Neuronal stem cell (in vitro differentiated cells): ENCODE measurements around the gene MMP17.
A peak's percentile ranks its signal among the peaks of the same experiment; 100 is the strongest.

Experiments
- DNase-seq: peaks from one replicate; pipeline ENCODE4 v3.0.0-alpha.2; 2013; ENCODE audit warnings: low spot score
- H2AFZ ChIP-seq: one replicate; pipeline ENCODE4 v1.6.1; 2013; ENCODE audit warnings: mild to moderate bottlenecking, low read length, inconsistent platforms
- H2AK5ac ChIP-seq: 2 replicates; pipeline ENCODE4 v1.6.1; 2013; ENCODE audit warnings: low read depth, mild to moderate bottlenecking, inconsistent platforms, low read length, moderate library complexity, mixed read lengths
- H2BK120ac ChIP-seq: 2 replicates; pipeline ENCODE4 v1.6.1; 2013; ENCODE audit warnings: low read depth, mild to moderate bottlenecking, inconsistent platforms, low read length, moderate library complexity, mixed read lengths
- H2BK12ac ChIP-seq: one replicate; pipeline ENCODE4 v1.6.1; 2013; ENCODE audit warnings: low read length, inconsistent platforms
- H2BK15ac ChIP-seq: 2 replicates; pipeline ENCODE4 v1.6.1; 2013; ENCODE audit warnings: mild to moderate bottlenecking, low read length, inconsistent platforms, mixed read lengths
- H2BK5ac ChIP-seq: one replicate; pipeline ENCODE4 v1.6.1; 2013; ENCODE audit warnings: inconsistent platforms, mild to moderate bottlenecking, low read length, moderate library complexity
- H3K14ac ChIP-seq: one replicate; pipeline ENCODE4 v1.6.1; 2013; ENCODE audit warnings: low read length, inconsistent platforms
- H3K18ac ChIP-seq: 2 replicates; pipeline ENCODE4 v1.6.1; 2013; ENCODE audit warnings: low read length, inconsistent platforms
- H3K23ac ChIP-seq: 2 replicates; pipeline ENCODE4 v1.6.1; 2013; ENCODE audit warnings: low read depth, mild to moderate bottlenecking, mixed read lengths, low read length, inconsistent platforms; ENCODE audit not compliant: poor library complexity
- H3K27ac ChIP-seq: replicated peaks from 3 replicates; pipeline ENCODE4 v1.5.1; 2013; ENCODE audit warnings: low read length, inconsistent platforms
- H3K27me3 ChIP-seq, 3 experiments: 2 replicates each; pipeline ENCODE4 v1.6.1; 2013; ENCODE audit warnings: low read length in 3 of 3, mild to moderate bottlenecking in 2 of 3, inconsistent platforms in 1 of 3, low read depth in 1 of 3, mixed read lengths in 1 of 3, moderate library complexity in 1 of 3; ENCODE audit not compliant: control insufficient read depth in 3 of 3, insufficient read depth in 3 of 3
- H3K36me3 ChIP-seq, 2 donors: replicated peaks in 1 of 2; 2 replicates each; pipeline ENCODE4 v1.6.1; 2013; ENCODE audit warnings: low read length in 2 of 2; ENCODE audit not compliant: control insufficient read depth in 2 of 2, insufficient read depth in 2 of 2
- H3K4ac ChIP-seq: 2 replicates; pipeline ENCODE4 v1.6.1; 2013; ENCODE audit warnings: inconsistent platforms, mild to moderate bottlenecking, low read length, moderate library complexity
- H3K4me1 ChIP-seq, 2 donors: 1 replicate in 1 of 2; 2 replicates in 1 of 2; pipeline ENCODE4 v1.6.1; 2013; ENCODE audit warnings: low read length in 2 of 2, low read depth in 1 of 2; ENCODE audit not compliant: control insufficient read depth in 2 of 2, insufficient read depth in 1 of 2
- H3K4me2 ChIP-seq: one replicate; pipeline ENCODE4 v1.6.1; 2013; ENCODE audit warnings: mild to moderate bottlenecking, low read length, inconsistent platforms; ENCODE audit not compliant: insufficient read depth, poor library complexity, severe bottlenecking
- H3K4me3 ChIP-seq, 2 donors: 2 replicates each; pipeline ENCODE4 v1.5.1; 2013; ENCODE audit warnings: low read length in 2 of 2, mild to moderate bottlenecking in 2 of 2, inconsistent platforms in 1 of 2, moderate library complexity in 1 of 2
- H3K79me1 ChIP-seq: one replicate; pipeline ENCODE4 v1.6.1; 2013; ENCODE audit warnings: low read depth, mild to moderate bottlenecking, inconsistent platforms, low read length, moderate library complexity
- H3K9ac ChIP-seq: one replicate; pipeline ENCODE4 v1.6.1; 2013; ENCODE audit warnings: mild to moderate bottlenecking, low read depth, low read length, inconsistent platforms; ENCODE audit not compliant: poor library complexity
- H3K9me3 ChIP-seq, 2 donors: replicated peaks in 1 of 2; 2 replicates each; pipeline versions ENCODE3 to v1.6.1; 2013; ENCODE audit warnings: low read length in 2 of 2, mild to moderate bottlenecking in 2 of 2, inconsistent platforms in 1 of 2, low read depth in 1 of 2, mixed read lengths in 1 of 2, moderate library complexity in 1 of 2; ENCODE audit not compliant: control insufficient read depth in 2 of 2, insufficient read depth in 1 of 2
- H4K8ac ChIP-seq: one replicate; pipeline ENCODE4 v1.6.1; 2013; ENCODE audit warnings: low read depth, mild to moderate bottlenecking, inconsistent platforms, low read length, moderate library complexity
- H4K91ac ChIP-seq: one replicate; pipeline ENCODE4 v1.6.1; 2013; ENCODE audit warnings: low read length, low read depth, mild to moderate bottlenecking, inconsistent platforms; ENCODE audit not compliant: poor library complexity
- WGBS, 2 donors: extraction: QIAGEN DNeasy Blood & Tissue Kit; methylation state at CpG; one replicate each; pipeline ENCODE4 v1.1.7; 2013; ENCODE audit warnings: missing lambda C conversion rate in 2 of 2, mixed read lengths in 1 of 2; ENCODE audit not compliant: insufficient read length in 2 of 2, insufficient replicate concordance in 1 of 2; ENCODE audit errors: extremely low coverage in 2 of 2; 5-methylcytosine and 5-hydroxymethylcytosine counted together

Gene MMP17

DNA sequence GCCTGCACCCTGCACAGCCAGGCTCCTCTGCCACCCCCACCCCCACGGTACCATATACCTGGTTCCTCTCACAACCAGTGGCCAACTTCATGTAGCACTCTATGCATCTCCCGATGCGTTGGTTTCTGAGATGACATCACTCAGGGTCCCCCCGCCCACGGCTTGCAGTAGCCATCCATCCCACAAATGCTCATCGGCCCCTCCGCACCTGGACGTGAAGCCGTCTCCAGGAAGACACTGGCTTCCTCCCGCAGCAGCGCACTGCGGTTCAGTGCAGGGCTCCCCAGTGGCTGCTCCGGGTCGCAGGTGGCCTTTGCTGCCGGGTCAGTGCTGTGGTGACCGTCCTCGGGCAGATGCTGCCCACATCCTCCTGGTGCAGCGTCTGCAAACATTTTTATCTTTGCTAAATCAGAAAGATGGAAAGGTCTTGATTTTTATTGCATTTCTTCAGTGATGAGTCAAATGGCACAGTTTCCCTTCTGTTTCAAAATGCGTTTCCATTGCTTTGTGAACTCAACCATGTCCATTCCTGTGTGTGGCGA lies 27.5 kb upstream of the MMP17 start:
- Histone ChIP-seq H3K14ac (peak overlapping the region; percentile 26), H2AFZ (no peak overlapping the region), H3K27me3 (no peaks in the 10 kb centered on the region), H3K79me1 (no peaks in the 10 kb centered on the region), H4K91ac (no peak overlapping the region), H2BK12ac (no peak overlapping the region), H3K27ac (no peak overlapping the region), H3K4me3 (no peak overlapping the region), H3K36me3 (peaks cover 20 to 62% of the 10 kb centered on the region in 2 donors), H2BK5ac (no peak overlapping the region), H2BK120ac (no peak overlapping the region), H3K4me2 (no peak overlapping the region), H3K4me1 (peaks cover under 1 to 2% of the 10 kb centered on the region in 2 donors), H3K23ac (no peak overlapping the region), H3K9me3 (peaks cover 0 to 3% of the 10 kb centered on the region in 2 donors), H3K9ac (no peak overlapping the region), H2BK15ac (no peak overlapping the region), H2AK5ac (no peak overlapping the region), H3K18ac (no peak overlapping the region), H3K4ac (no peak overlapping the region), H4K8ac (no peak overlapping the region)
- no peak for DNase-seq
- WGBS, 2 donors, result no CpG with 5 or more reads among the region's 20 CpGs

DNA sequence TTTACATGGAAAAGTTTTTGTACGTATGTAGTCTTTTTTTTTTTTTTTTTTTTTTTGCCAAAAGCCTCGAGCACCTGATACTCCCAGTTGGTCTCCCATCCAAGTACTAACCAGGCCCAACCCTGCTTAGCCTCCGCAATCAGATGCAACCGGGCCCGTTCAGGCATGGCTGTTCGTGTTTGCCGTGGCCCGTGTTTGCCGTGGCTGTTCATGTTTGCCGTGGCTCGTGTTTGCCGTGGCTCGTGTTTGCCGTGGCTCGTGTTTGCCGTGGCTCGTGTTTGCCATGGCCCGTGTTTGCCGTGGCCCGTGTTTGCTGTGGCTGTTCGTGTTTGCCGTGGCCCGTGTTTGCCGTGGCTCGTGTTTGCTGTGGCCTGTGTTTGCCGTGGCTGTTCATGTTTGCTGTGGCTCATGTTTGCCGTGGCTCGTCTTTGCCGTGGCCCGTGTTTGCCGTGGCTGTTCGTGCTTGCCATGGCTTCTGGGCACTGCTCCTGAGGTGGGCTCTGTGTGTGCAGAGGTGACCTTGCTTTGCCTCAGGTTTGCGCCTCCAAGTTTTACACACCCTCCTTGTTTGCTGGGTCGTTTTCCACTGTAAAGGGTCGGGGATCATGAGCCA lies 26.8 kb upstream of the MMP17 start:
- Histone ChIP-seq H2AK5ac (no peak overlapping the region), H3K9me3 (peaks cover 0 to 6% of the 10 kb centered on the region in 2 donors), H2BK120ac (no peak overlapping the region), H3K36me3 (peaks cover 23 to 57% of the 10 kb centered on the region in 2 donors), H4K91ac (no peak overlapping the region), H3K4me1 (peaks cover 0 to 2% of the 10 kb centered on the region in 2 donors), H3K14ac (no peak overlapping the region), H3K18ac (no peak overlapping the region), H3K4ac (no peak overlapping the region), H2BK12ac (no peak overlapping the region), H2AFZ (no peak overlapping the region), H2BK15ac (no peak overlapping the region), H3K4me3 (peak overlapping the region in 1 of 2 donors; percentile 53), H3K27me3 (no peaks in the 10 kb centered on the region), H3K9ac (no peak overlapping the region), H3K79me1 (no peaks in the 10 kb centered on the region), H2BK5ac (no peak overlapping the region), H3K4me2 (no peak overlapping the region), H3K23ac (no peak overlapping the region), H3K27ac (no peak overlapping the region), H4K8ac (no peak overlapping the region)
- DNase-seq, result no peak
- no CpG with 5 or more reads among the region's 35 CpGs for WGBS, 2 donors

DNA sequence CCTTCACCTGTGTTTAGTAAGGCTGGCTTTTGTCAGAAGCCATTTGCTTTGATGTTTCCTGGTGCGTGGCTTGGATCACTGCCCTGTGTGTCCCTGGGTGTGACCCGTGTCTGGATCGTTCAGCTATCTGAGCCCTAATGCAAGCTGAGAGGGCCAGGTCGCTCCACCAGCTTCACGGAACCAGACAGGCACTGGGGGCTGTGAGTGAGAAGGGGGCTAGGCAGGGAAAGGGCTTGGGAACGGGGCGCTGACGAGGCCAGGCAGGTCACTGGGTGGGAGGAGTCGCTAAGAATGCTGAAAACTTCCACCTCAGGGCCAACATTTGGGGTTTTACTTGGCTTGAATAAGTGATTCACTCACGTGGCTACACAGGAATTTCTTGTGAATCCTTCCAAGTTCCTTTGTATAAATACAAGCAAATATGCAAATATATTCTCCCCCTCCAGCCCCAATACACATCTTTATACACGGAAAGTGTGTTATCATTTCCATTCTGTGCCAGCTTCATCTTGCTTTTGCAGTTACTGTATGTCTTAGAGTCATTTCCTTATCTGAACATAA lies 24.2 kb upstream of the MMP17 start:
- no peak overlapping the region for H2BK15ac ChIP-seq
- H3K27me3 ChIP-seq, result no peaks in the 10 kb centered on the region
- no peak overlapping the region for H4K8ac ChIP-seq
- no peak overlapping the region for H2BK12ac ChIP-seq
- H2BK5ac ChIP-seq, result no peak overlapping the region
- H3K79me1 ChIP-seq, result no peaks in the 10 kb centered on the region
- no peak overlapping the region for H3K4me3 ChIP-seq
- H4K91ac ChIP-seq, result no peak overlapping the region
- peaks cover 0 to 2% of the 10 kb centered on the region in 2 donors for H3K4me1 ChIP-seq
- WGBS, 2 donors, result no CpG with 5 or more reads among the region's 11 CpGs
- no peak overlapping the region for H3K27ac ChIP-seq
- no peak overlapping the region for H3K4me2 ChIP-seq
- no peak overlapping the region for H3K23ac ChIP-seq
- H3K14ac ChIP-seq, result no peak overlapping the region
- no peak overlapping the region for H2AK5ac ChIP-seq
- no peak overlapping the region for H2BK120ac ChIP-seq
- peaks cover 0 to 6% of the 10 kb centered on the region in 2 donors for H3K9me3 ChIP-seq
- H3K18ac ChIP-seq, result peak overlapping the region; percentile 38
- H3K4ac ChIP-seq, result no peak overlapping the region
- no peak overlapping the region for H2AFZ ChIP-seq
- no peak overlapping the region for H3K9ac ChIP-seq
- DNase-seq, result no peak
- peaks cover 13 to 34% of the 10 kb centered on the region in 2 donors for H3K36me3 ChIP-seq

DNA sequence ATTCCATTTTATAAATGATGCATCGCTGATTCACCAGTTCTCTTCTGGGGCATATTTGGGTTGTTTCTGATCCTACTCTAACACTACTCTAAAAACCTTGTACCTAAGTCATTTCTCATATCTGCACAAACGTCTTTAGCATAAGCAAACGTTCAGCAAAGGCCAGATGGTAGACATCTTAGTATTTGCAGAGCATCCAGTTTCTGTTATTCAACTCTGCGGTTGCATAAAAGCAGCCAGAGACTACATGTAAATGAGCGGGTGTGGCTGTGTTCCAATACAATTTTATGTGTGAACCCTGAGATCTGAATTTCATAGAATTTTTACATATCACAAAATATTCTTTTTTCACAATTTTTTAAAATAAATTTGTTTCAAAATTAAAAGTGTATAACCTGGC lies 22.8 kb upstream of the MMP17 start:
- H4K91ac ChIP-seq, result no peak overlapping the region
- no peaks in the 10 kb centered on the region for H3K27me3 ChIP-seq
- H2BK12ac ChIP-seq, result no peak overlapping the region
- no peak for DNase-seq
- H3K9ac ChIP-seq, result no peak overlapping the region
- no CpG with 5 or more reads among the region's 5 CpGs for WGBS, 2 donors
- no peak overlapping the region for H2AK5ac ChIP-seq
- no peak overlapping the region for H3K27ac ChIP-seq
- H3K18ac ChIP-seq, result no peak overlapping the region
- no peak overlapping the region for H3K4me3 ChIP-seq
- H3K23ac ChIP-seq, result no peak overlapping the region
- H3K4me1 ChIP-seq, result peaks cover 0 to 2% of the 10 kb centered on the region in 2 donors
- no peak overlapping the region for H3K4ac ChIP-seq
- no peak overlapping the region for H2BK120ac ChIP-seq
- no peak overlapping the region for H3K4me2 ChIP-seq
- H2BK5ac ChIP-seq, result no peak overlapping the region
- peaks cover 6 to 21% of the 10 kb centered on the region in 2 donors for H3K36me3 ChIP-seq
- H3K79me1 ChIP-seq, result no peaks in the 10 kb centered on the region
- no peak overlapping the region for H4K8ac ChIP-seq
- no peak overlapping the region for H2BK15ac ChIP-seq
- H3K14ac ChIP-seq, result no peak overlapping the region
- H2AFZ ChIP-seq, result no peak overlapping the region
- peaks cover 0 to 6% of the 10 kb centered on the region in 2 donors for H3K9me3 ChIP-seq
